Endothelial cell of hepatic sinusoid (primary cell): ENCODE data around the gene MPL.

Source experiments
- in situ Hi-C: cut with HindIII; loops from 2 replicates; pipeline ENCODE4 v1.10.0; 2017; ENCODE audit warnings: low sequenced_read_pairs

The MPL gene

DNA sequence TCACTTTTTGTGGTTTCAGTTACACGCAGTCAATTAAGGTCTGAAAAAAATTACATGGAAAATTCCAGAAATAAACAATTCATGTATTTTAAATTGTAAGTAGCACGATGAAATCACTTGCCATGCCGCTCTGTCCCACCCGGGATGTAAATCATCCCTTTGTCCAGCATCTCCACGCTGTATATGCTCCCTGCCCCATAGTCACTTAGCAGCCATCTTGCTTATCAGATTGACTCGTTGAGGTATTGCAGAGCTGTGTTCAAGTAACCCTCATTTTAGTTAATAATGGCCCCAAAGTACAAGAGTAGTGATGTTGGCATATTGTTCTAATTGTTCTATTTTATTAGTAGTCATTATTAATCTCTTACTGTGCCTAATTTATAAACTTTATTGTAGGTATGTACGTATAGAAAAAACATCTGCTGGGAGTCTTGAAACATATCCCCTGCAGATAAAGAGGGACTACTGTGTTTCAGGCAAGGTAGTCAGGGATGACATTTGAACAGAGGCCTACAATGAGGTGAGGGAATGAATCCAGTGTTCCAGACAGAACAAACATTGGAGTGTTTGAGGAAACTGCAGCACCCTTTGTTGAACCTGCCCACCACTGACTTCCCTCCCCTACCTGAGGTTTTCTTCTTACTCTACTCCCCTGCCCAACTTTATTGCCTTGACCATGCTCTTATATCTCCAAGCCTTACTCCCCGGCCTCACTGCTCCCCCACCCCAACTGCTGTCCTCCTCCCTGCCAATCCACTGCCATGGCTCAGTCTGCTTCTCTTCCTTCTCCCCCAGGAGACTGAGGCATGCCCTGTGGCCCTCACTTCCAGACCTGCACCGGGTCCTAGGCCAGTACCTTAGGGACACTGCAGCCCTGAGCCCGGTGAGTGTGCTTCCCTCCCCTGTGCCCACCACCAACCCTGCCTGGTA lies 14.1 kb downstream of the MPL start:
- in situ Hi-C loops = no loop called here

DNA sequence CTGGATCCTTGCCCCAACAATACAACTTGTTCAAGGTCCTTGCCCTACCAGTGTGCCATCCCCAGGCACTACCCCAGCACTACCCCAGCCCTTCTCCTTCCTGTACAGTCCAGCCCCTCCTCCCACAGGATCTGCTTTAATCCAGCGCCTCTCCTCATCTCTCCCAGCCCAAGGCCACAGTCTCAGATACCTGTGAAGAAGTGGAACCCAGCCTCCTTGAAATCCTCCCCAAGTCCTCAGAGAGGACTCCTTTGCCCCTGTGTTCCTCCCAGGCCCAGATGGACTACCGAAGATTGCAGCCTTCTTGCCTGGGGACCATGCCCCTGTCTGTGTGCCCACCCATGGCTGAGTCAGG lies 14.7 kb downstream of the MPL start:
- in situ Hi-C loops = no loop called here

DNA sequence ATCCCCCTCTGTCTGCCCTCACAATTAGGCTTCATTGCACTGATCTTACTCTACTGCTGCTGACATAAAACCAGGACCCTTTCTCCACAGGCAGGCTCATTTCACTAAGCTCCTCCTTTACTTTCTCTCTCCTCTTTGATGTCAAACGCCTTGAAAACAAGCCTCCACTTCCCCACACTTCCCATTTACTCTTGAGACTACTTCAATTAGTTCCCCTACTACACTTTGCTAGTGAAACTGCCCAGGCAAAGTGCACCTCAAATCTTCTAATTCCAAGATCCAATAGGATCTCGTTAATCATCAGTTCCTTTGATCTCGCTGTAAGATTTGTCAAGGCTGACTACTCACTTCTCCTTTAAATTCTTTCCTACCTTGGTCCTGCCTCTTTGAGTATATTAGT lies 15.3 kb downstream of the MPL start:
- in situ Hi-C loops = no loop called here

DNA sequence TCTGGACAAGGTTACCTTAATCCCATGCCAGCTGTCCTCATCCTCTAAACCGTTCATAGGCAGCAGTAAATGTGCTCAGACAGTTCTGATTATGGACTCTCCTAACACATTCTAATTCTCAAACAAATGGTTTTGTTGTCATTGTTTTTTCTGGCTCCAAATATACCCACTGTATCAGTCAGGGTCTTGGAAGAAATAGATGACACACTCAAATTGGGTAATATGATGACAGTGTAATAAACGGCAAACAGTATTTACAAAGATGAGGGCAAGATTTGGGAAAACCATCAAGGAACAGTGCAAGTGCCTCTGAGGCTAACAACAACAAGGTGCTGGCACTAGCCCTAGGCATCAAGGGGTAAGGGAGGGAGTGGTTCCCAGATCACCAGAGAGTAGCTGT lies 16.9 kb downstream of the MPL start:
- in situ Hi-C loops = no loop called here

DNA sequence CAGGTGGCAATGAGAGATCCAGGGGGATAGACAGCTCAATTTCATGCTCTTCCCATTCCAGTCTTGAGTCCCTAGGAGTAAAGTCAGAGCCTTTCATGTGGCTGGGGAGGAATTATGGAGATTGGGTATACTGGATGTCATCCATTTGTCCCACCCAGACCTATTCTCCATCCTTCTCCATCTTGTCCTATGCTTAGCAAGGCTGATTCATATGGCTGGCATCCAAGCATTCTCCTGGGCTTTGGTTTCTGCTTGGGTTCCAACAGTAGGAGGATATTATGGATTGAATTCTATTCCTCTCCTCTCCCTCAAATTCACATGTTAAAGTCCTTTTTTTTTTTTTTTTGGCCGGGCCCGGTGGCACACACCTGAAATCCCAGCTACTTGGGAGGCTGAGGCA lies 17.3 kb downstream of the MPL start:
- in situ Hi-C loops = no loop called here

DNA sequence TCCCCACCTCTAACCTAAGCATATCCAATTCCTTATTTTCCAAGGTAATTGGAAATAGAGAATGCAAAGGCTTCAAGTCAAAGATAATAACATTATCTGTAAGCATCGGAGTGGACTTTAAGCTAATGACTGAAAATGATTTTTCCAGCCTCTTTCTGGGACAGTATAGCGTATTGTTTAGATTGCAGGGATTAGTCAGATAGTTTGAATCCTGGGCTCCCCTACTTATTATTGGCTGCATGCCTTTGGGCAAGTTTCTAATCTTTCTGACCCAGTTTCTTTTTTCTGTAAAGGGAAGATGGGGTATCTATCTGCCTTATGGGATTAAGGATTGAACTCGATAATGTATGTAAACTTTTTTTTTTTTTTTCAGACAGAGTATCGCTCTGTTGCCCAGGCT lies 19.6 kb downstream of the MPL start:
- in situ Hi-C loops = no loop called here

DNA sequence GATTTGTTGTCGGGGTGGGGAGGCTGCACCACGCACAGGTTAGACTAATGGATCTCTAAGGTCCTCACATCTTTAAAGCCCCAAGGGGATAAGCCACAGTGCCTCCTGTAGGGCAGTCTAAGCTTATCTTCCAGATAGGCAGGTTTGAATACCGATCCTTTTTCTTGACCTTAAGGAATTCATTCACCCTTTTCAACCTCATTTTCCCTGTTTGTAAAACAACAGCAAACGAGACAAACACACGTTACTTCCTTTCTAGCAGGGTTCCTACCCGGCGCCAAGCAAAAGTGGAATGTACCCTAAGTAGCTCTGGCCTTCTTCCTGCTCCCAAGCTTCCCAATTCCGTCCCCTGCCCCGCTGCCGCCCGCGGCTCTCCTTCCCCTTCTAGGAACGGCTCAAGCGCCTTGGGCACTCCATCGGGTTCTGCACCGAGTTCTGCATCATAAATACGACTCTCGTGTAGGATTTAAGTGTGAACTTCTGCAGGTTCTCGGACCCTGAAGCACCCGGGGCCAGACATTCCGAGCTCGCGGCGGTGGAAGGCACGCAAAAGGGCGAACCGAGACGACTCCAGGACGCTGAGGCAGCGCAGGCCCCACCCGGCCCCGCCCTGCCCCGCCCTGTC lies 20.6 kb downstream of the MPL start:
- in situ Hi-C loops = no loop called here

DNA sequence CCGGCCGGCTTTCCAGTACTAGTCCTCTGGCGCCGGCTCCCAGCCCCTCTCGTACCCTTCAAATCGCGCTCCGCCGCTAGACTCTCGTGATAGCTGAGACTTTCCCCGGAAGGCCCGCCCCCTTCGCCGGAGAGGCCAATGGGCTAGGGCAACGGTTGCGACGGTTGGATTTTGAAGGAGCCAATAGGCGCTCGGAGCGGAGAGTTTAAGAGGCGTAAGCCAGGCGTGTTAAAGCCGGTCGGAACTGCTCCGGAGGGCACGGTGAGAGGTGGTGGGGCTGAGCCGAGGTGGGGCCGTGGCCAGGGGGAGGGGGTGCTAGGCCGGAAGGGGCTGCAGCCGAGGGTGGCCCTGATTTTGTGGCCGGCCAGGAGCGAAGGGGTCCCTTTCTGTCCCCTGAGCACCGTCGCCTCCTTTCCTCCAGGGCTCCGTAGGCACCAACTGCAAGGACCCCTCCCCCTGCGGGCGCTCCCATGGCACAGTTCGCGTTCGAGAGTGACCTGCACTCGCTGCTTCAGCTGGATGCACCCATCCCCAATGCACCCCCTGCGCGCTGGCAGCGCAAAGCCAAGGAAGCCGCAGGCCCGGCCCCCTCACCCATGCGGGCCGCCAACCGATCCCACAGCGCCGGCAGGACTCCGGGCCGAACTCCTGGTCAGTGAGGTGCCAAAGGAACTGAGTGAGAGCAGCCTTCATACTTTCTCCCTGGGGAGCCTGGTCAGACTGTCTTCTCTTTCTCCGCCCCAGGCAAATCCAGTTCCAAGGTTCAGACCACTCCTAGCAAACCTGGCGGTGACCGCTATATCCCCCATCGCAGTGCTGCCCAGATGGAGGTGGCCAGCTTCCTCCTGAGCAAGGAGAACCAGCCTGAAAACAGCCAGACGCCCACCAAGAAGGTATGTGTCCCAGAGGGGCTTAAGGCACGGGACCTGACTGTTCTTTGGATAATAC lies 21.4 kb downstream of the MPL start, which contains the start of gene CDC20:
TSS of gene CDC20 (plus strand) at position 236 of the 948 bp plus-strand sequence. CDS start at position 471, 235 bp downstream.
- in situ Hi-C loops = no loop called here

DNA sequence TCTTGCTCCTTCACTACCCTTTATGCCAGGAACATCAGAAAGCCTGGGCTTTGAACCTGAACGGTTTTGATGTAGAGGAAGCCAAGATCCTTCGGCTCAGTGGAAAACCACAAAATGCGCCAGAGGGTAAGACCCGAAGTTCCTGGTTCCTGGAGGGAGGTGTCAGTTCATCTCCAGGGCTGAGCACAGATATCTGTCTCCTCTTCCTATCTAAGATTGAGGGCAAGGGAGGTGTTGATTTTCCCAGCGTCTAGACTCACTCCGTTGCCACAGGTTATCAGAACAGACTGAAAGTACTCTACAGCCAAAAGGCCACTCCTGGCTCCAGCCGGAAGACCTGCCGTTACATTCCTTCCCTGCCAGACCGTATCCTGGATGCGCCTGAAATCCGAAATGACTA lies 22.1 kb downstream of the MPL start:
- in situ Hi-C loops = no loop called here

DNA sequence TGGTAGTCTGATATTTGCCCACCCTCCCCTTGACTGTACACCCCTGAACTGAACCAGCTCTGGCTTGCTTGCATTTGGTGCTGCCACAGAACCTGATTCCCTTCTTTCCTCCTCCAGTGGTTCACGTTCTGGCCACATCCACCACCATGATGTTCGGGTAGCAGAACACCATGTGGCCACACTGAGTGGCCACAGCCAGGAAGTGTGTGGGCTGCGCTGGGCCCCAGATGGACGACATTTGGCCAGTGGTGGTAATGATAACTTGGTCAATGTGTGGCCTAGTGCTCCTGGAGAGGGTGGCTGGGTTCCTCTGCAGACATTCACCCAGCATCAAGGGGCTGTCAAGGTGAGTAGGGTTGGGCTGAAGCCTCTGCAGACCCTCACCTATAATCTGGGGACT lies 23.0 kb downstream of the MPL start:
- in situ Hi-C loops = no loop called here

DNA sequence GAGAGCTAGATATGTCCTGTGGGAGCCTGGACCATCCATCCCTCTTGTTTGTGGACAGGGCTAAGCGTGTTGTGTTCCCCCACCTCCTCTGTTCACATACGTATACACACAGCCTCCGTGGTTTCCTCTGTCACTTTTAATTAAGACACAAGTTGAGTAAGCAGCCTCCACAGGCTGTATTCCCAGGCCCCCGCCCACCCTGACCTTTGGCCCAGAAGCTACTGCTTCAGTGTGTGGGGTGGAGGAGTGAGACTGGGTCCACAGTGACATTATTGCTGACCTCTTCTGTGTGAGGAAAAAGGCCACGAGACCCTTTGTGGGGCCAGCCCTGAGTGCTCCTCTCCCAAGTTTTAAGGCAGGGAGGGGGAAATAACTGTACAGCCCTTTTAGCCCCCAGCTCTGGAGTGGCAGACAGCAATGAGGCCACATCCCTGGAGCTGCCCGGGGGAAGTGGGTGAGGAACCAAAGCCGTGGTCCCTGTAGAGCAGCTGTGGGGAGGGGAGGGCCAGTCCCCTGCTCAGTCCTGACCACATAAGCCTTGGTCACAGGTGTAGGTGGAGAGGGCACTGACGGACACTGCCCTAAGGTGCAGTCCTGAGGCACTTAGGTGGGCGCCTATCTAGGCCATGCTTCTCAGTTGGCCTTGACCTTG lies 25.8 kb downstream of the MPL start:
- in situ Hi-C loops = no loop called here

DNA sequence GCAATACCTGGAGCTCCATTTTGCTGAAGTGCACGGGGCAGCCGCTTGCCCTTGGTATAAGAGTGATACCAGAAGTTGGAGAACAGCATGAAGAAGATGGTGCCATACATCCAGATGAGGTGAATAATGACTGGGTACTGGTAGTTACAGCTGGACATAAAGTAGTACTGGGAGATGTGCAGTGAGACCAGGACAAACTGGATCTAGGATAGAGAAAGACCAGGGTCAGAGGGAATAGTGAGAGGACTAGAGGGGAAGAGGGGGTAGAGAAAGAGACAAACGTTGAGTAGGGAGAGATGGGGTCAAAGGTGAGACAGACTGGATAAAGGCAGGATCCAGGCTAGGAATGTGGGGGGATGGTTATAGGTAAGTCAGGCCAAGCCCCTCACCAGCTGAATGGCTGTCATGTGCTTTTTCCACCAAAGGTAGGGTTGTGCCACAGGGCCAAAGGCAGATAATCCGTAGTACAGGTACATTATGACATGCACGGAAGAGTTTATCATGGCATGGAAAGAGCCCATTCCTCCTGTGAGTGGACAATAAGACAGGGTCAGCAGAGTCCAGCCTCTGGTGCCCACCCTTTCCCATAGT lies 26.4 kb downstream of the MPL start:
- in situ Hi-C loops = no loop called here

DNA sequence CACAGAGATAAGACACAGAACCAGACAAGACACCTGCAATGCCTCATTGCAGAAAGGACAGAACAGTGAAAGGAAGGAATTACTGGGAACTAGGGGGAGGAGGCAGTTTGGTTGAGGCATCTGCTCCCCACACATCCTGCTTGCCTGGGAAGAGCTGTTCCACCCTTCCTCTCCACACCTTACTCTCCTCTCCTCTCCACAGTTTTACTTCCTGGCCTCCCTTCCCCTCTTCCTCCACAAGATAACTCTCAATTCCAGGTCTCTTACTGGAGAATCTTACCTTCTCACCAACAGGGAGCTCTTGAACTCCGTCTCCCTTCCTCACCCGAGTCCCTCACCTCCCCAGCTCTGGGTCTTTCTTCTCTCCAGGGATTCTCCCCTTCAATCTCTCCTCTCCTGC lies 28.1 kb downstream of the MPL start:
- in situ Hi-C loops = no loop called here

DNA sequence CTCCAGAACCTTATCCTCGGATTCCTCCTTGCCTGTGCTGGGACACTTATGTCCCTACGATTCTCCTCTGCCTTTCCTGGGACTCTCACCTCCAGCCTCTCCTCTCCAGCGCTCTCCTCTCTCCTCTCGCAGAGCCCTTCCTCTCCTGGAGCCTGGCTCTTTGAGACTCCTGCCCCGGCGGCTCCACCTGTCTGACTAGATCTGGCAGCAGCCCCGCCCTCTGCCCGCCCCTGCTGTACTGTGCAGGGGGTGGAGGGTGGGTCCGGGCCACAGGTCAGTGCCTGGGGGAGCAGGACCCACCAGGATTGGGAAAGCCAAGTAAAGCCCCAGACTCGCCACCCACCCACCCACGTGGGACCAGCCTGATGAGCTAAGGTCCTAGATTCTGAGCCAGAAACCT lies 28.6 kb downstream of the MPL start:
- in situ Hi-C loops = no loop called here

DNA sequence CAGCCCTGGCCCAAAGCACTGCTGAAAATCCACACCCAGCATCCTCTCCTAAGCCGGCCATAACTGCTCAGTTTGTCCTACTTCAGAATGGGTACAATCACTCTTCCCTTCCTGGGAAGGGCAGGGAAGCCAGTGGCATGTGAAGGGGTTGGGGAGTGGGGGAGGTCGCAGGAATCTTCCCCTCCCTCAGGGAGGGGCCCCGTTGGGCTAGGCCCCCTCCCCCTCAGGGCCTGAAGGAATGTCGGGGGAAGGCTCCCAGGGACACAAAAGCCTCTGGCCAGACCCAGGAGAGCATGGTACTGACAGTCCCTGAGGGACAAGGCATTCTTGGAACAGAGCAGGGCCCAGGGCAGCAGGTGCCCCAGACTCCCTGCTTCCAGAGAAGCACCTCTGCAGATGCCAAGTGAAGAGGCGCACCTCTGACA lies 29.0 kb downstream of the MPL start:
- in situ Hi-C loops = no loop called here

DNA sequence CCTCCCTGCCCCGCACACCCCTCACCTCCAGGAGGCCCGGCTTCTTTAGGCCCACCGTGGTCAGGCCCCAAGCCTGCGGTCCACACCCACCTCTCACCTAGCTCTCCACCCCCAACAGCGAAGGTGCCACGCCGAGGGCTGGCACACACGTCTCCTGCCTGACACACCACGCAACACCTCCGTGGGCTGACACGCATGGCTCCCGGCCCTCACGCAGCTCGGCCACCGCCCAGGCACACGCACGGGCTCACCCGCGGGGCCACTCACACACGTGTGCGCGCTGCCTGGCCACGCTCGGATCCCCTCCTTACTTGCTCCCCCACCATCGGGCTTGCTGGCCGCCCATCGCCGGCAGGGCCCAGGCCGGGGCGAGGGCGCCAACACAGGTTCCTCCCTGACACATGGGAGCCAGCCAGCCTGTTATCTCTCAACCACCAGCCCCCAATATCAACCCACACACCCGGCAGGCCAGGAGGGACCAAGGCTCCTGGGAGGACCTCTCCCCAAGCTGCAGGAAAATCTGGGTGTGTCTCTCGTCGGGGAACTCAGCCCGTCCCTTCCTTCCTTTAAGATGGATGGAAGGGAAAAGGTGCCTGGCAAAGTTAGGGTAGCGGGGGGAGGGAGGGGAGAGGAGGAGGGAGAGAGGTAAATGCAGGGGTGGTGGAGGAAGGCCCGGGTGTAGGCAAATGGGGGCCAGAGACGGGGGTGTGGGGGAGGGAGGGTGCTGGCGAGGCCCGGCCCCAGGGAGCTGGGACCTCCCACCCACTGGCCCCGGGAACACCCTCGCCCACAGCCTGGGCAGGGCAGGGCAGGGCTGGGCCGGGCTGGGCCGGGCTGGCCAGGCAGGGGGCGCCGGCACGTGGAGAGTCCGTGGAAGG lies 29.6 kb downstream of the MPL start:
- in situ Hi-C loops = no loop called here

DNA sequence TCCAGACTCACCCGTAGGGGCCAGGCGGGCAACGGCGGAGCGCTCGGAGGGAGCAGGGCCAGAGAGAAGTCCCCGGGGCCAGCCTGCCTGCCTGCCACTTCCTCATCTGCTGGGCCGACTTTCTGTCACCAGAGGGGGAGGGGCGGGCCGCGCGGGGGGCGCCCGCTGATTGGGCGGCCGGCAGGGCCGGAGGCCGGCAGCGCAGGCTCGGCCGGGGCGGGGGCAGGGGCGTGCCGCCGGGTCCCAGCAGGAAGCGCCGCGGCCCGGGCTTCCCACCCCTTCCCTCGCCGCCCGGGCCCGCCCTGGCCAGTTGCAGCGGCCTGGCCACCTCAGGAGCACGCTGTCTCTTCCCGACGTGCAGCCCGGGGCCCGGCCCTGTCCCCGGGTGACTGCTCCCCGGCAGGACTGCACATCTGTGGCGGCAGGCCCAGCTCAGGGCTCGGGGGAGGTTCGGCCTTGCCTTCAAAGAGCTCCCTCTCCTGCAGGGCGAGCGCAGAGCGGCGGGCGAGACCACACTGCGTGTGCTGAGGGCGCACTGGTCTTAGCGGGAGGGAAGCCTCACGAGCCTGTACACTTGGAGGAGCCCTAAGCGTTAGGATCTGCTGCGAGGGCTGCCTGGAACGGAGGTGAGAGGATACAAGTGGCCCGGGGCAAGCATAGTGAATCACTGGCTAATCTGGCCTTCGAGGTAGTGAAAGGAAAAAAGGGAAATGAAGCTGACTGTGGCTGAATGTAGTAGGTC lies 30.5 kb downstream of the MPL start, which contains the start of gene ELOVL1:
TSS of gene ELOVL1 (minus strand) at position 108 of the 742 bp plus-strand sequence. CDS start 2,402 bp downstream, outside the sequence.
- in situ Hi-C loops = no loop called here

DNA sequence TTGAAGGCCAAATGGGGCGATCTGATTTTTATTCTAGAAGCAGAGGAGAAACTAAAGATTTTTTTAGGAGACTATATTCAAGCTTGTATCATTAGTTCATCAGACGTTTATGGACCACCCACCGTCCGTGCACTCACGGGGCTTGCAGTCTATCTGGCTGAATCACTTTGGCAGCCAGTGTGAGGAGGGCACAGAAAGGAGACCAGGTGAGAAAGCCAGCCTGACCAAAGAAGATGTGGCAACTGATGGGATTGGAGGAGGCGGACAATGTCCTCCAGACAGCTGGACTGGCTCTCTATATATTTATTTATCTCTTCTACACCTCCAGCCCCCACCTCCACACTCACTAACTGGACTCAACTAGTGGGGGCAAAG lies 31.0 kb downstream of the MPL start:
- in situ Hi-C loops = no loop called here

DNA sequence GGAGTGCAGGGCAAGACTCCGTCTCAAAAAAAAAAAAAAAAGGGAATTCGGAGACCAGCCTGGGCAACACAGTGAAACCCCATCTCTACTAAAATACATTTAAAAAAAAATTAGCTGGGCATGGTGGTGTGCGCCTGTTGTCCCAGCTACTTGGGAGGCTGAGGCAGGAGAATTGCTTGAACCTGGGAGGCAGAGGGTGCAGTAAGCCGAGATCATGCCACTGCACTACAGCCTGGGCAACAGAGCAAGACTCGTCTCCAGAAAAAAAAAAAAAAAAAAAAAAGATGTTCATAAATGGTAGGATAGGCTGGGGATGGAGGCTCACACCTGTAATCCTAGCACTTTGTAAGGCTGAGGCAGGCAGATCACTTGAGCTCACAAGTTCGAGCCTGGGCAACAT lies 32.2 kb downstream of the MPL start:
- in situ Hi-C loops = loop anchor here (5.0 kb wide), 1 partner anchor 67 kb away; the partner anchor contains the start of gene TIE1
